Mesenchymal stem cell (in vitro differentiated cells and primary cell): ENCODE results near the gene HAGH.
"Not testable (repeated sequence)": the region's sequence is repeated elsewhere in the genome, so short reads cannot be mapped to it uniquely, and the experiment has no call there.

Source experiments
- DNase-seq: peaks from one replicate; pipeline ENCODE4 v3.0.0-alpha.2; 2013
- H2AFZ ChIP-seq: one replicate; pipeline ENCODE4 v1.6.1; 2013; ENCODE audit warnings: low read depth, mild to moderate bottlenecking, control low read depth, inconsistent platforms, low read length, moderate library complexity
- H2AK5ac ChIP-seq: 2 replicates; pipeline ENCODE4 v1.6.1; 2013; ENCODE audit warnings: low read length, moderate library complexity, mild to moderate bottlenecking, inconsistent platforms; ENCODE audit not compliant: severe bottlenecking
- H2BK120ac ChIP-seq: one replicate; pipeline ENCODE4 v1.6.1; 2013; ENCODE audit warnings: low read depth, mild to moderate bottlenecking, inconsistent platforms, low read length, moderate library complexity
- H2BK12ac ChIP-seq, 2 experiments: one replicate each; pipeline ENCODE4 v1.6.1; 2013; ENCODE audit warnings: inconsistent platforms in 2 of 2, low read length in 2 of 2, mild to moderate bottlenecking in 2 of 2, moderate library complexity in 2 of 2, control low read depth in 1 of 2
- H2BK15ac ChIP-seq: one replicate; pipeline ENCODE4 v1.6.1; 2013; ENCODE audit warnings: mild to moderate bottlenecking, low read depth, inconsistent platforms; ENCODE audit not compliant: poor library complexity, severe bottlenecking
- H2BK5ac ChIP-seq: 2 replicates; pipeline ENCODE4 v1.6.1; 2013; ENCODE audit warnings: low read depth, mild to moderate bottlenecking, low read length, control low read depth, inconsistent platforms; ENCODE audit not compliant: poor library complexity, severe bottlenecking
- H3K14ac ChIP-seq, 2 experiments: one replicate each; pipeline ENCODE4 v1.6.1; 2013; ENCODE audit warnings: inconsistent platforms in 2 of 2, low read length in 2 of 2, control low read depth in 1 of 2, mild to moderate bottlenecking in 1 of 2, moderate library complexity in 1 of 2
- H3K18ac ChIP-seq, 2 experiments: one replicate each; pipeline ENCODE4 v1.6.1; 2013; ENCODE audit warnings: inconsistent platforms in 2 of 2, low read length in 2 of 2, control low read depth in 1 of 2, low read depth in 1 of 2, mild to moderate bottlenecking in 1 of 2
- H3K23ac ChIP-seq, 2 experiments: one replicate each; pipeline ENCODE4 v1.6.1; 2013; ENCODE audit warnings: inconsistent platforms in 2 of 2, low read length in 2 of 2, mild to moderate bottlenecking in 2 of 2, moderate library complexity in 2 of 2, control low read depth in 1 of 2
- H3K27ac ChIP-seq: 2 replicates; pipeline ENCODE4 v1.5.1; 2013; ENCODE audit warnings: mild to moderate bottlenecking, moderate library complexity, low read length, control low read depth, inconsistent platforms; ENCODE audit not compliant: poor library complexity, severe bottlenecking
- H3K27me3 ChIP-seq, 2 experiments: 2 replicates each; pipeline versions ENCODE4 v1.6.1 to v1.7.0; 2013; ENCODE audit warnings: low read length in 2 of 2, mild to moderate bottlenecking in 2 of 2, moderate library complexity in 2 of 2, control low read depth in 1 of 2, inconsistent platforms in 1 of 2; ENCODE audit not compliant: control insufficient read depth in 1 of 2, insufficient read depth in 1 of 2
- H3K36me3 ChIP-seq, 2 experiments: 2 replicates each; pipeline versions ENCODE4 v1.6.1 to v1.7.0; 2013; ENCODE audit warnings: low read length in 2 of 2, control low read depth in 1 of 2, inconsistent platforms in 1 of 2, low read depth in 1 of 2, mild to moderate bottlenecking in 1 of 2; ENCODE audit not compliant: insufficient read depth in 2 of 2, control insufficient read depth in 1 of 2
- H3K4ac ChIP-seq, 2 experiments: one replicate each; pipeline ENCODE4 v1.6.1; 2013; ENCODE audit warnings: inconsistent platforms in 2 of 2, low read length in 2 of 2, mild to moderate bottlenecking in 2 of 2, moderate library complexity in 2 of 2, control low read depth in 1 of 2, low read depth in 1 of 2
- H3K4me1 ChIP-seq: 2 replicates; pipeline ENCODE4 v1.6.1; 2013; ENCODE audit warnings: low read depth, low read length, control low read depth; ENCODE audit not compliant: control insufficient read depth, insufficient read depth
- H3K4me2 ChIP-seq: 2 replicates; pipeline ENCODE4 v1.6.1; 2013; ENCODE audit warnings: low read length, mild to moderate bottlenecking, inconsistent platforms; ENCODE audit not compliant: poor library complexity, severe bottlenecking
- H3K4me3 ChIP-seq, 2 experiments: 2 replicates each; pipeline versions ENCODE4 v1.5.1 to v1.7.0; 2013; ENCODE audit warnings: low read length in 2 of 2, mild to moderate bottlenecking in 2 of 2, control low read depth in 1 of 2, low read depth in 1 of 2; ENCODE audit not compliant: insufficient read depth in 1 of 2
- H3K79me1 ChIP-seq: replicated peaks from 2 replicates; pipeline ENCODE4 v1.6.1; 2013; ENCODE audit warnings: mild to moderate bottlenecking, control low read depth, low read length, inconsistent platforms; ENCODE audit not compliant: poor library complexity, severe bottlenecking
- H3K9ac ChIP-seq: 2 replicates; pipeline ENCODE4 v1.7.0; 2013; ENCODE audit warnings: mild to moderate bottlenecking, low read length, moderate library complexity
- H3K9me3 ChIP-seq: 2 replicates; pipeline ENCODE4 v1.7.0; 2013; ENCODE audit warnings: mild to moderate bottlenecking, low read length; ENCODE audit not compliant: control insufficient read depth
- H4K8ac ChIP-seq: one replicate; pipeline ENCODE4 v1.6.1; 2013; ENCODE audit warnings: inconsistent platforms, mild to moderate bottlenecking, low read length, moderate library complexity
- H4K91ac ChIP-seq: one replicate; pipeline ENCODE4 v1.6.1; 2013; ENCODE audit warnings: mild to moderate bottlenecking, low read length, inconsistent platforms
- WGBS: methylation state at CpG from one replicate; pipeline ENCODE4 v1.1.7; 2013; ENCODE audit warnings: mixed read lengths; 5-methylcytosine and 5-hydroxymethylcytosine counted together

The HAGH gene

DNA sequence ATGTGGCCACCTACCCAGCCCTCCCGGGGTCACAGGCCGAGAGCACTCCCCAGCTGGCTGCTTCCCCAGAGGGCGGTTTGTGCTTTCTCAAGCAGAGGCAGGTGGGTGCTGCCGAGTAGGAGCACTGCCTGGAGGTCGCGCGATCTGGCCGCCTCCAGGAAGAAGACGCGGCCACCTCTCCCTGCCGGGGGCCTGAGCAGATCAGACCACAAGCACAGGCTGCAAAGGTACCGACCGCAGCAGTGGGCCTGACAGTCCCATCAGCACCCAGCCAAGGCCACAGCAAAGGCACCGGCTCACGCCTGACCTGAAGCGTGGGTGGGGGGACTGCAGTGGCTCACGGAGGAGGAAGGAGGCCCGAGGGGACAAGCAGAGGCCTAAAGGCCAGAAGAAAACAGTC is 17.9 kb downstream of the HAGH start:
- H3K4me2 ChIP-seq, result no peak overlapping the region
- no peak overlapping the region for H2AFZ ChIP-seq
- WGBS, result 89% methylated on average over 18 of the region's 18 CpGs
- no peak overlapping the region for H3K23ac ChIP-seq
- H3K4ac ChIP-seq, result no peak overlapping the region
- no peak overlapping the region for H3K4me3 ChIP-seq
- H2BK12ac ChIP-seq, result no peak overlapping the region
- H4K91ac ChIP-seq, result peak overlapping the region; percentile 34
- no peak overlapping the region for H2BK5ac ChIP-seq
- DNase-seq, result no peak
- H4K8ac ChIP-seq, result no peak overlapping the region
- peaks cover 18% of the 10 kb centered on the region for H3K79me1 ChIP-seq
- no peak overlapping the region for H3K18ac ChIP-seq
- H3K27me3 ChIP-seq, result no peaks in the 10 kb centered on the region
- peaks cover 36 to 54% of the 10 kb centered on the region in 2 experiments for H3K36me3 ChIP-seq
- no peak overlapping the region for H2AK5ac ChIP-seq
- peaks cover 7% of the 10 kb centered on the region for H3K4me1 ChIP-seq
- H2BK15ac ChIP-seq, result no peak overlapping the region
- no peak overlapping the region for H3K27ac ChIP-seq
- H3K9ac ChIP-seq, result no peak overlapping the region
- H3K14ac ChIP-seq, result no peak overlapping the region
- no peaks in the 10 kb centered on the region for H3K9me3 ChIP-seq
- no peak overlapping the region for H2BK120ac ChIP-seq

DNA sequence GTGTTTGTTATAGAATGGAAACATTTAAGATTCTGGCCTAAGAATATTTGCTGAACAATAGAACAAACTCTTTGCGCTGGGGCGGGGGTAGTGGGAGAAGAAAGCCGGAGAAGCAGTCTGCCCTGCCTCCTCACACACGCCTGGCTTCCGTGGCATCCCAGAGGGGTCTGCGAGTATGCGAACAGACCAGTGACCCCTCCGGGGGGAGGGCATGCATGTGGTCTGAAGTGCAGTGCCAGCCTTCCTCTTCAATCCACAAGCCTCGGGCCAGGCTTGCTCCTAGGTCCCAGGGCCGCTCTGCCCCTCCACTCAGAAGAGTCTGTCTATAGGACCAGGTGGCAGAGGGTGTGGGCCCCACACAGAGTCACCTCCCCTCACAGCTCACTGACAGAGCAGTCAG is 19.0 kb downstream of the HAGH start:
- H3K4me2 ChIP-seq, result no peak overlapping the region
- no peak overlapping the region for H2BK15ac ChIP-seq
- no peak overlapping the region for H2AFZ ChIP-seq
- H4K91ac ChIP-seq, result no peak overlapping the region
- H3K14ac ChIP-seq, result no peak overlapping the region
- WGBS, result 92% methylated on average over 10 of the region's 10 CpGs
- no peak overlapping the region for H2BK120ac ChIP-seq
- H2BK12ac ChIP-seq, result no peak overlapping the region
- no peak overlapping the region for H4K8ac ChIP-seq
- H3K27ac ChIP-seq, result no peak overlapping the region
- no peak overlapping the region for H3K4ac ChIP-seq
- H3K27me3 ChIP-seq, result no peaks in the 10 kb centered on the region
- no peaks in the 10 kb centered on the region for H3K9me3 ChIP-seq
- peaks cover 32 to 53% of the 10 kb centered on the region in 2 experiments for H3K36me3 ChIP-seq
- peaks cover 18% of the 10 kb centered on the region for H3K79me1 ChIP-seq
- peaks cover 2% of the 10 kb centered on the region for H3K4me1 ChIP-seq
- H3K4me3 ChIP-seq, result no peak overlapping the region
- DNase-seq, result no peak
- H2AK5ac ChIP-seq, result no peak overlapping the region
- no peak overlapping the region for H3K9ac ChIP-seq
- no peak overlapping the region for H2BK5ac ChIP-seq
- H3K18ac ChIP-seq, result no peak overlapping the region
- H3K23ac ChIP-seq, result no peak overlapping the region

DNA sequence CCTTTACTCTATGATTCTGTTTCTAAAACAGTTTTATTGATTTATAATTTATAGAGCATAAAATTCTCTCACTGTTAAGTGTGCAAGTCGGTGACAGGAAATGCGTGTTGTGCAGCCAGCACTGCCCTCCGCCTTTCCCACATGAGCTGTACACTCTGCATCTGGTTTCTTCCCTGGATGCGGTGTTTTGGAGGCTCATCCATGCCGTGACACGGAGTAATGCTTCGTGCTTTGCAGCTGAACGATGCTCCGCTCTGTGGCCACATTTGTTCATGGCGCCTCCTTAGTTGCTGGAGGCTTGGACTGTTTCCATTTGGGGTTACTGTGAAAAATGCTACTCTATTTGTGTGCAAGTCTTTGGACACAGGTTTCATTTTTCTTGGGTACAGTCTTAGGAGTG is 25.9 kb downstream of the HAGH start:
- Histone ChIP-seq H3K9ac (no peak overlapping the region), H3K4me3 (no peak overlapping the region), H3K27ac (no peak overlapping the region), H3K36me3 (peaks cover 5 to 10% of the 10 kb centered on the region in 2 experiments), H2BK12ac (no peak overlapping the region), H4K8ac (no peak overlapping the region), H3K4me2 (no peak overlapping the region), H3K79me1 (no peaks in the 10 kb centered on the region), H3K27me3 (no peaks in the 10 kb centered on the region), H2BK5ac (no peak overlapping the region), H3K18ac (no peak overlapping the region), H2AFZ (no peak overlapping the region), H2AK5ac (no peak overlapping the region), H3K14ac (no peak overlapping the region), H3K4ac (no peak overlapping the region), H2BK120ac (no peak overlapping the region), H2BK15ac (no peak overlapping the region), H3K23ac (no peak overlapping the region), H3K4me1 (no peaks in the 10 kb centered on the region), H4K91ac (no peak overlapping the region), H3K9me3 (peaks cover 7% of the 10 kb centered on the region)
- 82% methylated on average over 10 of the region's 10 CpGs for WGBS
- DNase-seq, result no peak

DNA sequence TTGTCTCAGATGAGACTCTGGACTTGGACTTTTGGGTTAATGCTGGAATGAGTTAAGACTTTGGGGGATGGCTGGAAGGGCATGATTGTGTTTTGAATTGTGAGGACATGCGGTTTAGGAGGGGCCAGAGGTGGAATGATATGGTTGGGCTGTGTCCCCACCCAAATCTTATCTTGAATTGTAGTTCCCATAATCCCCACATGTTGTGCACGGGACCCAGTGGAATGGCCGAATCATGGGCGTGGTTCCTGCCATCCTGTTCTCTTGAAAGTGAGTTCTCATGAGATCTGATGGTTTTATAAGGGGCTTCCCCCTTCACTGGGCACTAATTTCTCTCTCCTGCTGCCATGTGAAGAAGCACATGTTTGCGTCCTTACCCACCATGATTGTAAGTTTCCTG is 27.4 kb downstream of the HAGH start:
- H3K27me3 ChIP-seq, H4K8ac ChIP-seq, H2BK15ac ChIP-seq, H3K9me3 ChIP-seq, H3K79me1 ChIP-seq, H2BK12ac ChIP-seq, DNase-seq, H3K4me1 ChIP-seq, H3K23ac ChIP-seq, H2BK5ac ChIP-seq, H3K4me3 ChIP-seq, H3K14ac ChIP-seq, H3K4ac ChIP-seq, H4K91ac ChIP-seq, H3K4me2 ChIP-seq, H2BK120ac ChIP-seq, H3K18ac ChIP-seq, H3K27ac ChIP-seq, H2AFZ ChIP-seq, H2AK5ac ChIP-seq, H3K36me3 ChIP-seq, H3K9ac ChIP-seq: not testable (repeated sequence)
- WGBS, result 82% methylated on average over 4 of the region's 5 CpGs
